ENCODE measurements around the gene ALDH2.
"Not testable (repeated sequence)": the region's sequence is repeated elsewhere in the genome, so short reads cannot be mapped to it uniquely, and the experiment has no call there.

ALDH2 gene

DNA sequence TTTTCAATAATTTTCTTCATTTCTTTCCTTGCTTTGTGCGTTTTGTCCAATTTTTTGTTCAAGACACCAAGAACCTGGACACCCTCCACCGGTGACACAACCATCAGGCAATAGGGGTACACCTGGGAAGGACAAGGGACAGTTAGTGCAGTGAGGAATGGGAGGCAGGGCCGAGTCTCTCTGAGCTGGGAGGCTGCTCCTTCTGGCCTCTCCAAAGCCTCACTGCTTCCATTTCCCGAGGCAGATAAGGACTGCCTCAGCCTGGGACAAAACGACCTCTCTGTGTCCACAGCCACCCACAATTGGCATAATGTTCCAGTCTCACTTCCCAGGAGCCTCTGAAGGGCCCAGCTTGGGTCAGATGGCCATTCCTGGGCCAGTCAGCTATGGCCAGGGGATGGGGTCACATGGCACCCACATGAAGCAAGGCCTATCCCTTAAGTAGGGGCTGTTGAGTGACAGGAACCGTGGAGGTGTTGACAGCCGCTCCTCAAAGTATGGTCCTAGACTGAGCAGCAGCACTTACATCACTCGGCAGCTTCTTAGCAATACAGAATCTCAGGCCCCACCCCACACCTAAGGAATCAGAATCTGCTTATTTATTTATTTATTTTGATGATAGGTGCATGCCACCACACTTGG lies 61.7 kb downstream of the ALDH2 start:
- DNase-seq: no peak

DNA sequence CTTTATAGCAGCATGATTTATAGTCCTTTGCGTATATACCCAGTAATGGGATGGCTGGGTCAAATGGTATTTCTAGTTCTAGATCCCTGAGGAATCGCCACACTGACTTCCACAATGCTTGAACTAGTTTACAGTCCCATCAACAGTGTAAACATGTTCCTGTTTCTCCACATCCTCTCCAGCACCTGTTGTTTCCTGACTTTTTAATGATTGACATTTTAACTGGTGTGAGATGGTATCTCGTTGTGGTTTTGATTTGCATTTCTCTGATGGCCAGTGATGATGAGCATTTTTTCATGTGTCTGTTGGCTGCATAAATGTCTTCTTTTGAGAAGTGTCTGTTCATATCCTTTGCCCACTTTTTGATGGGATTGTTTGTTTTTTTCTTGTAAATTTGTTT lies 62.9 kb downstream of the ALDH2 start:
- DNase-seq: not testable (repeated sequence)

DNA sequence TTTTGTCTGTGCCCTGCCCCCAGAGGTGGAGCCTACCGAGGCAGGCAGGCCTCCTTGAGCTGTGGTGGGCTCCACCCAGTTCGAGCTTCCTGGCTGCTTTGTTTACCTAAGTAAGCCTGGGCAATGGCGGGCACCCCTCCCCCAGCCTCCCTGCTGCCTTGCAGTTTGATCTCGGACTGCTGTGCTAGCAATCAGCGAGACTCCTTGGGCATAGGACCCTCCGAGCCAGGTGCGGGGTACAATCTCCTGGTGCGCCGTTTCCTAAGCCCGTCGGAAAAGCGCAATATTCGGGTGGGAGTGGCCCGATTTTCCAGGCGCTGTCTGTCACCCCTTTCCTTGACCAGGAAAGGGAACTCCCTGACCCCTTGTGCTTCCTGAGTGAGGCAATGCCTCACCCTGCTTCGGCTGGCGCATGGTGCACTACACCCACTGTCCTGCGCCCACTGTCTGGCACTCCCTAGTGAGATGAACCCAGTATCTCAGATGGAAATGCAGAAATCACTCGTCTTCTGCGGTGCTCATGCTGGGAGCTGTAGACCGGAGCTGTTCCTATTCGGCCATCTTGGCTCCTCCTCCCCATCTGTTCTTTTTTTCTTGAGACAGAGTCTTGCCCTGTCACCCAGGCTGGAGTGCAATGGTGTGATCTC lies 68.1 kb downstream of the ALDH2 start:
- DNase-seq: not testable (repeated sequence)

DNA sequence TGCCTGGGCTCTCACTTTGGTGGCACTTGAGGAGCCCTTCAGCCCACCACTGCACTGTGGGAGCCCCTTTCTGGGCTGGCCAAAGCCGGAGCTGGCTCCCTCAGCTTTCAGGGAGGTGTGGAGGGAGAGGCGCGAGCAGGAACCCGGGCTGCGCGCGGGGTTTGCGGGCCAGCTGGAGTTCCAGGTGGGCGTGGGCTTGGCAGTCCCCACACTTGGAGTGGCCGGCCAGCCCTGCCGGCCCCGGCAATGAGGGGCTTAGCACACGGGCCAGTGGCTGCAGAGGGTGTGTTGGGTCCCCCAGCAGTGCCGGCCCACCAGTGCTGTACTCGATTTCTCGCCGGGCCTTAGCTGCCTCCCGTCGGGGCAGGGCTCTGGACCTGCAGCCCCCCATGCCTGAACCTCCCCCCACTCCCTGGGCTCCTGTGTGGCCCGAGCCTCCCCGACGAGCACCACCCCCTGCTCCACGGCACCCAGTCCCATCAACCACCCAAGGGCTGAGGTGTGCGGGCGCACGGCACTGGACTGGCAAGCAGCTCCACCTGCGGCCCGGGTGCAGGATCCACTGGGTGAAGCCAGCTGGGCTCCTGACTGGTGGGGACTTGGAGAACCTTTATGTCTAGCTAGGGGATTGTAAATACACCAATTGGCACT lies 68.9 kb downstream of the ALDH2 start:
- not testable (repeated sequence) for DNase-seq

DNA sequence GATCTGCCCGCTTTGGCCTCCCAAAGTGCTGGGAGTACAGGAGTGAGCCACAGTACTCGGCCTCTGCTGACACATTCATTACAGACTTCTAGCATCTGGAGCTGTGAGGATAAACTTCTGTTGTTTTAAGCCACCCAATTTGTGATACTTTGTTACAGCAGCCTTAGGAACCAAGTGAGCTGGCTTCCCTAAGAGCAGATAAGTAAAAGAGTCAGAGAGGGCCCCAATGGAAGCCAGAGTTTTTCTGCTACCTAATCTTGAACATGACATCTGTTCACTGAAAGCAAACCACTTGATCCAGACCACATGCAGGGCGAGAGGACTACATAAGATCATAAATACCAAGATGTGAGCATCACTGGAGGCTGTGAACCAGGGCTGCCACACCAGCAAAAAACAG lies 71.6 kb downstream of the ALDH2 start:
- DNase-seq: no peak

DNA sequence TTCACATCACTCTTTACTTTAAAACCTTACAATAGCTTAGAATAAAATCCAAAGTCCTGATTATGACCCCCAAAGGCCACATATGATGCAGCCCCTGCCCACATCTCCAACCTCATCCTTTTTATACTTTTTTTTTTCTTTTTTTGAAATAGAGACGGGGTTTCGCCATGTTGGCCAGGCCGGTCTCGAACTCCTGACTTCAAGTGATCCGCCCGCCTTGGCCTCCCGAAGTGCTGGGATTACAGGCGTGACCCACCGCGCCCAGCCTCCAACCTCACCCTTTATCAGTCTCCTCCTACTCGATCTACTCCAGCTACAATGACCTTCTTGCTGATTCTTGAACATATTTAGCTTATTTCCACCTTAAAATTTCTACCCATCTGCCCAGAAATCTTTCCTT lies 74.1 kb downstream of the ALDH2 start:
- no peak for DNase-seq

DNA sequence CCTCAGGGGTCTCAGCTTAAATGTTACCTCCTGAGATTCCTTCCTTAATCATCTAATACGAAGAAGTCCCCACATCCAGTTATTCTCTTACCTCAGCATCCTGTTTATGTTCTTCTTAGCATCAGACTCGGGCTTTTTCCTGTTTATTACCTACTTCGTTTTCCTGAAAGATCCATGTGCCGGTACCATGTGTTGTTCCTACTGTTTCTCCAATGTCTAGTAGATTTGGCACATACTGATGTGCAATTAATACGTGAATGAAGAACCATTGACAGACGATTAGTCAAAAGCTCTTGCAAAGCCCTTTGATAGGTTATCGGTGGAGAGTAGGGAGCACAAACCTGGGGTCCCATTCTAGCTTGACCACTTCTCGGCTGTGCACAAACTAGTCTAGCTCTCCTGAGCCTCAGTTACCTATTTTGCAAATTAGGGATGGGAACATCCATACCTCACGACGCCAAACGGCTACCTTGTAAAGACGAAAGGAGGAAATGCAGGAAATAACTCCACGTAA lies 74.6 kb downstream of the ALDH2 start:
- DNase-seq: no peak

DNA sequence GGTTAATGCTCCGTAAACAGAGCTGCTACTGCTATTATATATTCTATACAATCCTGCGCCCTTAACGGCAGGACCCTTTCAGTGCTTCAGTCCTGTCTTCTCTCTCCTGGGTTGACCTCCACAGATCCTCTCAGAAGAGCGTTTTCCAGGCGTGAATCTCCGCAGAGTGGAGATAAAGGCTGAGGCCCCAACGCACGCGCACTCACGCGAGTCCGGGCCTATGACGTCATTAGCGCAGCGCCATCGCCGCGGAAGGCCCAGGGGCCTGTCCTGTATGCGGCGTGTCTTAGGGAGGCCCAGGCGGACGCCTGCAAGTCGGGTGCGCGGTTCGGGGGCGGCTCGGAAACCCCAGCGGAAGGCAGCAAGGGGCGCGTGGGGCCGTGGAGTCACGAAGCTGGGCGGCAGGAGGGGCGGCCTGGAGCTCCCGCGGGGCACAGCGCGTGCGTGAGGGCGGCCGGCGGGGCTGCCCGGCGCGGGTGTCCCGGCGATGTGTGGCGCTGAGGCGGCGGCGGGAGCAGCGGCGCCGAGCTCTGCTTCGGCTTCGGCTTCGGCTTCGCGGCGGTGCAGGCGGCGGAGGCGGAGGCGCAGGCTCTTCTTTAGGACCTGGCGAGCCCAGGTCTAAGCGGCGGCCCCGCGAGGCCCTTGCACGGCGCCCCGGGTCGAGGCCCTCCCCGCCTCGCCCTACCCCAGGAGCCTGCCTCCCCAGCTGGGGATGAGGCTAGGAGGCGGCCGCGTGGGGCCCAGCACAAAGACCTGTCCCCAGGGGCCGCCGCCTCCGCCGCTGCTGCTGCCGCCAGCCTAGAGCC lies 75.2 kb downstream of the ALDH2 start, which contains the start of gene MAPKAPK5:
TSS of gene MAPKAPK5 (plus strand) at position 479 of the 806 bp plus-strand sequence. CDS start 506 bp downstream, outside the sequence.
- DNase-seq: peak; percentile 96

DNA sequence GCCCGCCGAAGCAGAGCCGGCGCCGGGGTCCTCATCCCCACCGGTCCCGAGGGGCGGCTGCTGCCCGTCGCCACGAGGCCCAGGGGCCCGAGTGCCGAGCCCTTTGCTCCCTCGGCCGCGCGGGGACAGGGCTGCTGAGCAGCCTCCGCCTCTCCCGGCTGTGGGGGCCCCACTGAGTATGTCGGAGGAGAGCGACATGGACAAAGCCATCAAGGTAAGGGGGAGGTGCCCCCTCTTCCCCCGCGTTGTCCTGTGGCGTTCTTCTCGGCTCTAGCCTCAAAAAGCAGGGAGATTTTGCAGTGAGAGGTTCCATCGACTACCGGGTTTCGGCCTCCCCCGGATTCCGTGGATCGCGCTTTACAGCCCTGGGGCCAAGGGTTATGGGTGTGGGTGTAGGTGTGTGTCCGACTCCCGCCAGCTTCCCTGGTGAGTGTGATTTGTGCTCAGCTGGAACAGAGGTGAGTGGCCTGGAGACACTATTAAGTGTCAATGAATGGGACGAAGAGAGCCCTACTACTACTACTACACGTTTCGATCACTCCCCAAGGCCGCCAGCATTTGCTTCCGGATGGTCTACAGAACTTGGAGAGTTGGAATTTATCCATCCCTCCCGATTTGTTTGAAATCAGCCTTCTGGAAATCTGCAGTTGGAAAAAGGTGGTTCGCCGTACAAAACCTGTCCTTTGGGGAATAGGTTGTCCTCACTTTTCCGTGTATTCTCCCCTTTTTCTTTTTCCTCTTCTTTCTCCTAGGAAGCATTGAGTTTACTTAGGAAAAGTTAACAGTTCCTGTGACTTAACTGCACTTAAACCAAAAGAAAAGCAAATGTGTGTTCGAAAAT lies 76.0 kb downstream of the ALDH2 start:
- no peak for DNase-seq

DNA sequence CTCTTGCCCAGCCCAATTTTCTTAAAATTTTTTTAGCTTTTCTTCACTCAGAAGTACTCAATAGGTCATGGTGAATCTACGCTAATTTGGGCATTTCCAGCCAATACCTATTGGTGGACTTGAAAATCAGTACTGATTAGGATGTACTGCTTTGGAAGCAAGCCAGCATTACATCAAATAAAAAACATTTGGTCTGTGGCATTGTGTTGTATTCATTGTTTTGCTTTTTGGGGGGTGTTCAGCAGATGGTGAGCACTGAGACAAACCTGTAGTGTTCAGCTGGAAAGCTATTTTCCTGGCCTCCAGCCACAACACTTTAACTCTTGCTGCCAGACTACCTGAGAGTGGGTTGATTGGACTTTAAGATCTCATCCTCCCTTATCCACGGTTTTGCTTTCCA lies 79.3 kb downstream of the ALDH2 start:
- DNase-seq: no peak

DNA sequence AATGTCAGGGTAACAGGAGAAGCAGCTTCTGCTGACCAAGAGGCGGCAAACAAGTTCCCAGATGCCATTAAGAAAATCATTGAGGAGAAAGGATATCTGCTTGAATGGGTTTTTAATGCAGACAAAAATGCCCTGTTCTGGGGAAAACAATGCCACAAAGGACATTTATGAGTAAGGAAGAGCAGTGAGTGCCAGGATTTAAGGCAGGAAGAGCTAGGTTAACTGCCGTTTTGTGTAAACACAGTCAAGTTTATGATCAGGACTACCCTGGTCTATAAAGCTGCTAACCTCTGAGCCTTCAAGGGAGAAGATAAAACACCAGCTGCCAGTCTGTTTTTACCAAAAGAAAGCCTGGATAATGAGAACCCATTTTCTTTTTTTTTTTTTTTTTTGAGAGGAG lies 83.8 kb downstream of the ALDH2 start:
- DNase-seq: no peak

DNA sequence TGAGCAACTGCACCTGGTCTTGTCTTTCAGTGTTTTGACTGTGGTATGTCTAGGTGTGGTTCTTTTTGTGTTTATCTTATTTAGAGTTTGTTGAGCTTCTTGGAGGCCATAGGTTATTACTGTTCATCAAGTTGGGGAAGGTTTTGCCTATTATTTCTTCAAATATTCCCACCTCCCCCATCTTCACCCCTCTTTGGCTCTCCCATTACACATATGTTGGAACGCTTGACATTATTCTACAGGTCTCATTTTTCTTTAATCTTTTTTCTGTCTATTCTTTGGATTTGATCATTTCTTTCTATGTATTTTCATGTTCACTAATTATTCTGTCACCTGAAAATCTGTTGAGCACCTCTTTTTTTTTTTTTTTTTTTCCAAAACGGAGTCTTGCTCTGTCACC lies 91.5 kb downstream of the ALDH2 start:
- DNase-seq: no peak

DNA sequence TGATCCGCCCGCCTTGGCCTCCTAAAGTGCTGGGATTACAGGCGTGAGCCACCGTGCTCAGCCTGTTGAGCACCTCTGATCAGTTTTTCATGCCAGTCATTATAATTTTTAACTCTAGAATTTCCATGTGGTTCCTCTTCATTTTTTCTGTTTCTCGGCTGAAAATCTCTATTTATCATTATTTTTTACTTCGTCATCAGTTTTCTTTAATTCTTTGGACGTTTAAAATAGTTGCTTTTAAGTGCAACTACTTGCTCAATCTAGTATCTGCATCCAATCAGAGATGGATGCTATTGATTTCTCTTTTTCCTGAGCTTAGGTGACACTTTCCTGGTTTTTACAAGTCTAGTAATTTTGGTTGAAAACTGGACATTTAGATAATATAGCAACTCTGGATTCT lies 92.0 kb downstream of the ALDH2 start:
- DNase-seq: no peak

DNA sequence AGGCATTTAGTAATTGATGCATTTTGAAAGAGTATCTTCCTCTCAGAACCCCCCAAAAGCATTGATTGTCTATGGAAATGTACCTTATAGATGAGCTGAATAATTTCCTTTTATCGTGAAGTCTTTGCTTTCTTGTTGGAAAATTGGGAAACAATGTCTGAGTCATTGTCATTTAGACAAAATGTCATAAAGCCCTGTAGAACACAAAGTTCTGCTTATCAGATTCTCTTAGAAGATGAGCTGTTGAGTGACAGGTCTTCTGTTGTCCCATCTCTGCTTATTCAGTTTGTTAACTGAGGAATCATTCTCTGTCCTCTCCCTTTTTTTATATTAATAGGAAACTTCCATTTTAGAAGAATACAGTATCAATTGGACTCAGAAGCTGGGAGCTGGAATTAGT lies 98.2 kb downstream of the ALDH2 start:
- no peak for DNase-seq
